ENCODE results near the gene ZBTB40. TPM values are rescaled to one million over a fixed set of nuclear protein-coding genes. Genes with fewer than 3 reads are reported as not detected.

Gene ZBTB40
- total RNA-seq, 1 donor from 2014 or later: 8.7 TPM

Other genes starting within 250 kb of the ZBTB40 start
- gene EPHA8, start 111.6 kb downstream of the ZBTB40 start, total RNA-seq: not detected in 2 replicates
- gene C1QA, start 184.8 kb downstream of the ZBTB40 start, total RNA-seq: not detected in 2 replicates
- not detected in 2 replicates for gene C1QC, start 191.8 kb downstream of the ZBTB40 start, total RNA-seq
- not detected in 2 replicates for gene C1QB, start 201.4 kb downstream of the ZBTB40 start, total RNA-seq